ENCODE data around the gene CARMIL1. TPM values are rescaled to one million over a fixed set of nuclear protein-coding genes. Genes with fewer than 3 reads are reported as not detected.

The CARMIL1 gene
- total RNA-seq = 1 to 10 TPM; 3.6 to 4.1 TPM

DNA sequence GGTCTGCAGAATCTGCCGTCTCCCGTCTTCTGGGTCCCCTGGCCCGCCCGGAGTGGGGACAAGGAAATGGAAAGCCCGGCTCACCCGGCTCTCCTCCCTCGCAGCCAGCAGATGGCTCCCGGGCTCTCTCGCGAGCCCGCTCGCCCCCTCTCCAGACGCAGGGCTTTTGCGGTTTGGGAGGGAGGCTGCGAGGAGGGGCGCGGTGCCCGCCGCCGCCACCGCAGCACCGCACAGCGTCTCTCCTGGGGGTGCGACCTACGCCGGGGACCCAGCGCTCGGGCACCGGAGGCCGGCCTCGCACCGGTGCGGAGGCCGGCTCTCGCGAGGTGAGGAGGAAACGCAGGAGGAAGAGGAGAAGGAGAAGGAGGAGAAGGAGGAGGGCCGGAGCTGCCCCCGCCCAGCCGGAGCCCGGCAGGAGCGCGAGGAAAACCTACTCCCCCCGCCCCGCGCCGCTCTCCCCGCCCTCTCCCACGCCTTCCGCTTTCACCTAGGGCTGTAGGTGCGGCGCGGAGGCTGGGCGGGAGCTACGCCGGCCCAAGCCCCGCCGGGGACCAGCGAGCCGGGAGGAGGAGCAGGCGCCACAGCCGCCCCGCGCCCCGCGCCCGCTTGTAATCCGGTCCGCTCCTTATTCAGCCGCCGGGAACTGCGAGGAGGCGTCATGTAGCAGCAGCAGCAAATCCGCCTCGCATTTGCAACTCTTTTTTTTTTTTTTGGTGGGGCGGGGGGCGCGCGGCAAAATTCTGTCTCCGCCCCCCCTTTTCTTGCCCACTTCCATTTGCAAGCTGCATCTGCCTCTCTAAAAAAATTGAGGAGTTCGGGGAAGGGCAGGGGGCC, at the start of gene CARMIL1:
Gene CARMIL1, plus strand, starts transcription at position 461 of the 834 bp plus-strand sequence. CDS start 422 bp downstream, outside the sequence.
- intact Hi-C loops (cut with micrococcal nuclease) = loop anchor here (5.0 kb wide), 1 partner anchor 88 kb away; no protein-coding TSS in a partner anchor
- Mint-ChIP-seq H3K4me3 (peak within 1 kb of the TSS; percentile 81), H3K4me1 (ENCODE audit: low read depth) (peaks cover 36% of the 10 kb centered on the region), H3K36me3 (ENCODE audit: low read depth) (no peaks in the 10 kb centered on the region), H3K27me3 (no peaks in the 10 kb centered on the region), H3K9me3 (no peaks in the 10 kb centered on the region), H3K27ac (peak within 1 kb of the TSS; percentile 66)
- ChIA-PET POLR2A (interaction anchor here (0.7 to 2.5 kb wide), 12 partner anchors 14 to 361 kb away, joined by 3 to 8 read pairs (median 3); no protein-coding TSS in a partner anchor), CTCF (interaction anchor here (0.6 to 6.5 kb wide), 45 partner anchors 8 to 342 kb away, joined by 3 to 93 read pairs (median 4); no protein-coding TSS in a partner anchor)
- TF ChIP-seq CTCF (IDR thresholded peaks at IDR 0.05) = peak; percentile 75
- peak; percentile 79 for ATAC-seq
- DNase-seq = peak; percentile 81

DNA sequence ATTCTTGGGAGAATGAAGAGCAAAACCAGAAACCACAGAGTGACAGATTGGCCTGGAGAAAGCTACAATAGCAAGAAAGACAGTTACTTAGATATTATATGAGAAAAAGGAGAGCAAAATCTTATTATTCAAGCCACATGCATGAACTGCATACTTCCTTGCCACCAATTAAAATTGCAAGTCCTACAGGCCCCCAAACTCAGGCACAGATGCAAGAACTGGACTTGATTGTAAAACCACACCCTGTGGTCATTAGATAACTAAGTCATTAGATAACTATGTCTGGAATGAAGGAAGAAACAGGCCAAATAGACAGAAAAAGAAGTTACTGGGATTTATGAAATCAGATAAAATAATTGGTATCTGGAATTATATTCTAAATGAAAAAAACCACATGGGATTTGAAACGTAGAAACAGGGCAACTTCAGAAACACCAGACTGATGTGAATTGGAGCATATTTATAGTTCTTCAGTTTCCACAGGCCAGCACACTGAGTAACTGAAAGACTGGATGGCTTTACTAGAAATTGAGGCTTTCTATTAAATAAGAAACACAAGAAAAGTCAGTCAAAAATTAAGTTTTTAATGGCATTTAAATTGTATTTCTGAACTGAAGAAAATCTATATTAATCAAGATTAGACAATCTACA, 49.4 kb upstream of the CARMIL1 start:
- H3K4me3 Mint-ChIP-seq = no peak overlapping the region
- intact Hi-C loops (cut with micrococcal nuclease) = no loop called here
- CTCF ChIA-PET = no interaction called here

DNA sequence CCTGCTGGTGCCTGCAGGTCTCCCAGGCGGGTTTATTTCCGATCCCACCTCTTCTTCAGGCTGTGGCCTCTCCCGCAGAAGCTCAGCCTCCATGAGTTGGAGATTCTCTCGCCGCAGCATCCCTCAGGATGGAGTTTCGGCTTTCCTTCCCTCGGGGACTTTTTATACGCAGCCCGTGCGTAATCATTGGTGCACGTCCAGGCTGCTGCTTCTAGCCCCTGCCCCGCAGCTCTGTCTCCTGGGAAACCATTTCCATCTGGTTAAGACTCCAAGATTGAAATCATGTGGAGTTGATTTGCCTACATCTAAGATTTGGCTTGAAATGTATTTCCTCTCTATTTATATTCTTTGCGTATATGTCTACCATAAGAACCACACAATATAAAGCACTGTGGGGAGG, 46.7 kb upstream of the CARMIL1 start:
- no peak for DNase-seq
- ChIA-PET CTCF (interaction anchor here (1.0 to 1.8 kb wide), 2 partner anchors 9 to 33 kb away, joined by 3 to 5 read pairs; no protein-coding TSS in a partner anchor), POLR2A (no interaction called here)
- no peak overlapping the region for H3K4me3 Mint-ChIP-seq
- H3K27ac Mint-ChIP-seq = no peak overlapping the region
- no peaks in the 10 kb centered on the region for H3K9me3 Mint-ChIP-seq
- H3K4me1 Mint-ChIP-seq (ENCODE audit: low read depth) = peaks cover 3% of the 10 kb centered on the region
- TF ChIP-seq CTCF (IDR thresholded peaks at IDR 0.05) = no peak
- ATAC-seq = no peak
- intact Hi-C loops (cut with micrococcal nuclease) = no loop called here
- H3K36me3 Mint-ChIP-seq (ENCODE audit: low read depth) = no peaks in the 10 kb centered on the region
- H3K27me3 Mint-ChIP-seq = no peaks in the 10 kb centered on the region

More for the DNA sequence above, 49.4 kb upstream of the CARMIL1 start:
- H3K9me3 Mint-ChIP-seq = no peaks in the 10 kb centered on the region
- POLR2A ChIA-PET = no interaction called here
- H3K36me3 Mint-ChIP-seq (ENCODE audit: low read depth) = no peaks in the 10 kb centered on the region
- no peak for ATAC-seq
- TF ChIP-seq CTCF (IDR thresholded peaks at IDR 0.05) = no peak
- H3K4me1 Mint-ChIP-seq (ENCODE audit: low read depth) = no peaks in the 10 kb centered on the region
- no peak overlapping the region for H3K27ac Mint-ChIP-seq
- H3K27me3 Mint-ChIP-seq = peaks cover 1% of the 10 kb centered on the region
- no peak for DNase-seq

DNA sequence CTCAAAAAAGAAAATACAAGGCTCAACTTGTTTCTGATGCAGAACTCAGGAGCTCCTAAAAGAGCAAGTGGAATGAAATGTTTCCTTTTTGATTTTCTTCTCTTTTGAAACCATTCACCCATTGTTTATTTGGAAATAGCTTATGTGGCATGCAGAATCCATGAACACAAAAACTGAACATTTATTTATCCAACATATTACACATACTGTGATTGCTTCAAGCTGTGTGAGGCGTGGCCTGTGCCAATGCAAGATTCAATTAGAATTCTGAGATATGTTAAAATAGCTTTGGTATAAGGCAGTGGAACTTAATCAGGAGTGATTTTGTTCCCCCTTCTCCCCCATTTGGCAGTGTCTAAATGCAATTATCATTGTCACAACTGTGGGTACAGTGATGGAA, 45.9 kb upstream of the CARMIL1 start:
- CTCF ChIA-PET = interaction anchor here (1.0 to 1.8 kb wide), 2 partner anchors 10 to 32 kb away, joined by 3 to 5 read pairs; no protein-coding TSS in a partner anchor
- no peak overlapping the region for H3K27ac Mint-ChIP-seq
- DNase-seq = no peak
- POLR2A ChIA-PET = no interaction called here
- no peaks in the 10 kb centered on the region for H3K27me3 Mint-ChIP-seq
- no peak for TF ChIP-seq CTCF (IDR thresholded peaks at IDR 0.05)
- no peaks in the 10 kb centered on the region for H3K36me3 Mint-ChIP-seq (ENCODE audit: low read depth)
- H3K4me1 Mint-ChIP-seq (ENCODE audit: low read depth) = peaks cover 6% of the 10 kb centered on the region
- ATAC-seq = no peak
- no peaks in the 10 kb centered on the region for H3K9me3 Mint-ChIP-seq
- H3K4me3 Mint-ChIP-seq = no peak overlapping the region
- intact Hi-C loops (cut with micrococcal nuclease) = no loop called here

All from activated CD8-positive, alpha-beta T cell treated with anti-CD3 and anti-CD28 coated beads for 36 hours (primary cell).